IgD-negative memory B cell (primary cell): ENCODE results near the gene CNNM2. TPM values are rescaled to one million over a fixed set of nuclear protein-coding genes. Genes with fewer than 3 reads are reported as not detected.
A peak's percentile ranks its signal among the peaks of the same experiment; 100 is the strongest.

Experiments used
- H3K27ac Mint-ChIP-seq, 3 donors: one replicate each; pipeline ENCODE4 v1.8.0; 2020 to 2022; ENCODE audit warnings: mild to moderate bottlenecking in 3 of 3, mixed read lengths in 3 of 3, moderate library complexity in 1 of 3
- H3K27me3 Mint-ChIP-seq: one replicate; pipeline ENCODE4 v1.8.0; 2021; ENCODE audit warnings: mixed read lengths
- H3K36me3 Mint-ChIP-seq: one replicate; pipeline ENCODE4 v1.8.0; 2020; ENCODE audit warnings: mild to moderate bottlenecking, mixed read lengths
- H3K4me1 Mint-ChIP-seq, 3 donors: one replicate each; pipeline ENCODE4 v1.8.0; 2020 to 2022; ENCODE audit warnings: mixed read lengths in 3 of 3, mild to moderate bottlenecking in 1 of 3
- H3K4me3 Mint-ChIP-seq, 4 donors: one replicate each; pipeline ENCODE4 v1.8.0; 2020 to 2022; ENCODE audit warnings: mild to moderate bottlenecking in 4 of 4, mixed read lengths in 4 of 4, moderate library complexity in 3 of 4
- H3K9me3 Mint-ChIP-seq, 3 donors: one replicate each; pipeline ENCODE4 v1.8.0; 2020 to 2021; ENCODE audit warnings: mixed read lengths in 3 of 3, mild to moderate bottlenecking in 1 of 3
- polyA plus RNA-seq: library from polyadenylated mRNA; unstranded; fragments of 300-500 nt; fragmentation: Illumina TruSeq; gene quantifications from one replicate; pipeline ENCODE4 v1.2.3, GENCODE V29; 2021

Gene CNNM2
- 7.9 TPM for polyA plus RNA-seq

DNA sequence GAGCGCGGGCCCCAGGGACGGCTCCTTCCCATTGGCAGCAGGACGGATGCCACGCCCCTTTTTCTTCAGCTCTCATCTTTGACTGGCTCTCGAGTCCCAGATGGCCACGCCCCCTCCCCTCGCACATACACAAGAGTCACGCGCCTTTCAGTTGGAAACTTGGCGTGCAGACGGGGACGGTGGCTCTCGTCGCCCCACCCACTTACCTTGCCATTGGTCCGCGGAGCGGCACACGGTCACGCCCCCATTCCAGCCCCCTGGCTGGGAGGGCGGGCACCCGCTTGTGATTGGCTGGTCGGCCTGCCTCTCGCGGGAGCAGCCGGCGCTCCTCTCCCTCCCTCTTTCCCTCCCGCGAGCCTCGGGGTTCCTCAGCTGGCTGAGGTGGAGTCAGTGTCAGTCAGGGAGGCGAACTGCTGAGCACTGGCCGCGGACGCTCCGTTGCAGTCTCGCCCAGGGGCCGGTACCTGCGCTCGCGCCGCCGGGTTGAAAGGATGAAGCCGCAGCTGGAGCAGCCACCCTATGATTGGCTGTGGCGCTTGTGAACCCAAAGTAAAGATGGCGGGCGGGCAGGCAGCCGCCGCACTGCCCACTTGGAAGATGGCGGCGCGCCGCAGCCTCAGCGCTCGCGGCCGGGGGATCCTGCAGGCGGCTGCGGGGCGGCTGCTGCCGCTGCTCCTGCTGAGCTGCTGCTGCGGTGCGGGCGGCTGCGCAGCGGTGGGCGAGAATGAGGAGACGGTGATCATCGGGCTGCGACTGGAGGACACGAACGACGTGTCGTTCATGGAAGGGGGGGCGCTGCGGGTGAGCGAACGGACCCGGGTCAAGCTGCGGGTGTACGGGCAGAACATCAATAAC is at the start of gene CNNM2:
Gene CNNM2, plus strand, starts transcription at position 333 of the 855 bp plus-strand sequence. Its CDS starts 187 bp downstream, at position 520.
- Mint-ChIP-seq H3K9me3 (no peaks in the 10 kb centered on the region), H3K4me1 (peaks cover 26 to 37% (median 33%) of the 10 kb centered on the region in 3 donors), H3K36me3 (peaks cover 4% of the 10 kb centered on the region), H3K27me3 (peaks cover 14% of the 10 kb centered on the region), H3K27ac (peak within 1 kb of the TSS; percentile 79 to 98 (median 91)), H3K4me3 (peak within 1 kb of the TSS; percentile 97 to 99 (median 98))

DNA sequence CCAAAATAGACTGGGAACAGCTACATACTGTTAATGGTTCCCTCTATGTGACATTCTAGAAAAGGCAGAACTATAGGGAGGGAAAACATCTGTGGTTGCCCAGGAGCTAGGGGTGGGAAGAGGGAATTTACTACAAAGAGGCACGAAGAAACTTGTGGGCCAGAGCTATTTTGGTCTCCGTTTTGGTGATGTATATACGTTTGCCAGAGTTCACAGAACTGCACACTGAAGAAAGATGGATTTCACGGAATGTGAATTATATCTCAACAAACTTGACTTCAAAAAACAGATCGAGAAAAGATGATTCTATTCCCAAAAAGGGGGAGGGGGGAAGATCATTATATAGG is 49.2 kb upstream of the CNNM2 start:
- Mint-ChIP-seq H3K27me3 (peaks cover 12% of the 10 kb centered on the region), H3K4me1 (peaks cover 5% of the 10 kb centered on the region in 3 donors), H3K36me3 (peaks cover 7% of the 10 kb centered on the region), H3K4me3 (peak overlapping the region; percentile 4 to 74 (median 30)), H3K27ac (no peak overlapping the region), H3K9me3 (peaks cover 0 to 2% (median 0%) of the 10 kb centered on the region in 3 donors)

DNA sequence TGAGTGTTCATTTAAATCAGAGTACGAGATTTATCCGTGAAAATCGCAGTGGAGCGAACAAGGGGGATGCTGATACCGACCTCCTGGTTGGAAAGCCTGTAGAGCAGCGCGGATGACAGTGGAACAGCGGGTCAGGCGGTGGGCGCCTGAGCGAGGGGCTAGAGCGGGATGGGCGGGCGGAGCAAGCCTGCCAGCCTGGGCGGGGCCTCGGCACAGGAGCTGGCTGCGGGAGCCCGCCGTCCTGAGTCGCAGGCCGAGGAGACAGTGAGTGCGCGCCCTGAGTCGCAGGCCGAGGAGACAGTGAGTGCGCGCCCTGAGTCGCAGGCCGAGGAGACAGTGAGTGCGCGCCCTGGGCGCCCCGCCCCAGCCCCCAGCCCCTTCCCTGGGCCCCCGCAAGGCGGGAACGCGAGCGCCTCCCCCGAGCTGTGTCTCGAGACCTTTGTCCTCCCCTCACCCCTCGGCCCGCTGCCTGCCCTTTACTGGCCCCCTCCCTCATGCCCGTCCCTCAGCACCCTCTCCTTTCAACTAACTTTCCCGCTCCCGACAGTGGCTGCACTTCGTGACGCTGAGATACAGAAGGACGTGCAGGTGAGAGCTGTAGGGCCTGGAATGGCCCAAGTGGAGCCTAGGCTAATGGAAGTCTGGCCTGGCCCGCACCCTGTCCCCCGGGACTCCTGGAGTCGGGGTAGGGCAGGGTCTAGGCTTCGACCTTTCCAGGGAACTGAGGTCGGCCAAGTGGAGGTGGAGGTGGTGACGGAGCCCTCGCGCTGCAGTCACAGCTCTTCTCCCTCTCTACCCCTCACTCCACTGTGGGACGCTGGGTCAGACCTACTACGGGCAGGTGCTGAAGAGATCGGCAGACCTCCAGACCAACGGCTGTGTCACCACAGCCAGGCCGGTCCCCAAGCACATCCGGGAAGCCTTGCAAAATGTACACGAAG is 48.6 kb upstream of the CNNM2 start, which contains the start of gene AS3MT:
Gene AS3MT, plus strand, starts transcription at position 213 of the 941 bp plus-strand sequence. Its CDS starts 123 bp downstream, at position 336.
- H3K4me1 Mint-ChIP-seq, result peaks cover 5% of the 10 kb centered on the region in 3 donors
- peak within 1 kb of the TSS in 1 of 3 donors; percentile 31 for H3K27ac Mint-ChIP-seq
- H3K36me3 Mint-ChIP-seq, result peaks cover 7% of the 10 kb centered on the region
- peak within 1 kb of the TSS; percentile 4 to 74 (median 30) for H3K4me3 Mint-ChIP-seq
- H3K27me3 Mint-ChIP-seq, result peaks cover 12% of the 10 kb centered on the region
- H3K9me3 Mint-ChIP-seq, result peaks cover 0 to 2% (median 0%) of the 10 kb centered on the region in 3 donors

DNA sequence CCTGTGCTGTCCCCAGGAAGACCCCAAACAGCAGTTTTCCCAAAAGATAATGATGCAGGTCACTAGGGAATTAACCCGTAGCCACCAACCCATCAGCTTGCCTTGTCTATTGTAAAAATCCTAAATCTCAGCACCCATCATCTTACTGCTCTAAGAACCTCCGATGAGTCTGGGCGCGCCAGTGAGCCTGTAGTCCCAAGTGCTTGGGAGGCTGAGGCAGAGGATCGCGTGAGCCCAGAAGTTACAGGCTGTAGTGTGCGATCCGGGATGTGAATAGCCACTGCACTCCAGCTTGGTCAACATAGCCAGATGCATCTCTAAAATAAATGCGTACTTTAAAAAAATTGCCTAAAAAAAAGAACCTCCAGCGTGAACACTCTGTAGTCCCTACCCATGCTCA is 47.9 kb upstream of the CNNM2 start:
- H3K9me3 Mint-ChIP-seq, result peaks cover 0 to 2% (median 0%) of the 10 kb centered on the region in 3 donors
- peak overlapping the region in 1 of 3 donors; percentile 40 for H3K27ac Mint-ChIP-seq
- peak overlapping the region in 1 of 4 donors; percentile 72 for H3K4me3 Mint-ChIP-seq
- peaks cover 7% of the 10 kb centered on the region for H3K36me3 Mint-ChIP-seq
- peaks cover 12% of the 10 kb centered on the region for H3K27me3 Mint-ChIP-seq
- peaks cover 5% of the 10 kb centered on the region in 3 donors for H3K4me1 Mint-ChIP-seq

DNA sequence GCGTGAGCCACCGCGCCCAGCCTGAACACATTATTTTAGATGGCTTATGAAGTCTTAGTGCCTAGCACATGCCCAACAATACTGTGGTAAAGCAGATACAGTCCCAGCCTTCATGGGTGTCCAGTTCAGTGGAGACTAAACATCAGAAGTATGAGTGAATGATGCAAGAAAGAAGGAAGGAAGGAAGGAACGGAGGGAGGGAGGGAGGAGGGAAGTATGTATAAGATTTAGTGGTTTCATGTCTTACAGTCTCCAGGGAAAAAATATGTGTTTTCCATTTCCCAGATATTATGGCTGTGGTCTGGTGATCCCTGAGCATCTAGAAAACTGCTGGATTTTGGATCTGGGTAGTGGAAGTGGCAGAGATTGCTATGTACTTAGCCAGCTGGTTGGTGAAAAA is 45.9 kb upstream of the CNNM2 start:
- H3K9me3 Mint-ChIP-seq, result peaks cover 0 to 2% (median 0%) of the 10 kb centered on the region in 3 donors
- H3K4me3 Mint-ChIP-seq, result no peak overlapping the region
- H3K4me1 Mint-ChIP-seq, result peaks cover 5% of the 10 kb centered on the region in 3 donors
- H3K27me3 Mint-ChIP-seq, result peaks cover 12% of the 10 kb centered on the region
- no peak overlapping the region for H3K27ac Mint-ChIP-seq
- peaks cover 9% of the 10 kb centered on the region for H3K36me3 Mint-ChIP-seq

DNA sequence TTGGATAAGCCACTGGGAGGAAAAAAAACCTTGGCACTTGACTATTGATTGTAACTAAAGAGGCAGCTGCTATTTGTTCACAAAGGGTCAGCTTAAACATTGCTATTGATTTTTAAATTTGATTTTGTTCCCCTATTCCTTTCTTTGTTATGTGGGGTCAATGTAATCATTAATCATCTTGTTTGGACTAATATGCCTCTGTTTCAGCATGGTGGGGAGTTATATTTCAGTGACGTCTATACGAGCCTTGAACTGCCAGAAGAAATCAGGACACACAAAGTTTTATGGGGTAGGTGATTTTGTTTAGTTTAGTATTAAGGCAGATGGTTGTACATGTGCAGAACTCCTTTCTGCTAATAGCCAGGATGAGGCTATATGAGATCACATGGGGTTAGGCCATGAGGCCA is 41.3 kb upstream of the CNNM2 start:
- Mint-ChIP-seq H3K4me3 (no peak overlapping the region), H3K4me1 (no peaks in the 10 kb centered on the region), H3K36me3 (peaks cover 6% of the 10 kb centered on the region), H3K27ac (no peak overlapping the region), H3K9me3 (no peaks in the 10 kb centered on the region), H3K27me3 (no peaks in the 10 kb centered on the region)

DNA sequence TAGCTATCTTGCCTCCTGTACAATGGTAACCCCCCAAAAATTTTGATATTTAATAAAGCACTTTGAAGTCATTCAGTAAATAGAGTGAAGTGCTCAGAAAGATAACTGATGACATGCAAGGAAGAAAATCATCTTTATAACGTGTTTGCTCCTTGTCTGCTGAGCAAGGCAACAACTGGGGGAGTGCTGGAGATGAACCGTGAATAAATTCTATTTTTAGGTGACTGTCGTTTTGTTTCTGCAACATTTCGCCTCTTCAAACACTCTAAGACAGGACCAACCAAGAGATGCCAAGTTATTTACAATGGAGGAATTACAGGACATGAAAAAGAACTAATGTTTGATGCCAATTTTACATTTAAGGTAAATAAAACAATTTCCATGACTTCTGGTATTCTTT is 39.5 kb upstream of the CNNM2 start:
- Mint-ChIP-seq H3K4me1 (no peaks in the 10 kb centered on the region), H3K9me3 (no peaks in the 10 kb centered on the region), H3K27ac (no peak overlapping the region), H3K27me3 (no peaks in the 10 kb centered on the region), H3K36me3 (peaks cover 6% of the 10 kb centered on the region), H3K4me3 (no peak overlapping the region)

DNA sequence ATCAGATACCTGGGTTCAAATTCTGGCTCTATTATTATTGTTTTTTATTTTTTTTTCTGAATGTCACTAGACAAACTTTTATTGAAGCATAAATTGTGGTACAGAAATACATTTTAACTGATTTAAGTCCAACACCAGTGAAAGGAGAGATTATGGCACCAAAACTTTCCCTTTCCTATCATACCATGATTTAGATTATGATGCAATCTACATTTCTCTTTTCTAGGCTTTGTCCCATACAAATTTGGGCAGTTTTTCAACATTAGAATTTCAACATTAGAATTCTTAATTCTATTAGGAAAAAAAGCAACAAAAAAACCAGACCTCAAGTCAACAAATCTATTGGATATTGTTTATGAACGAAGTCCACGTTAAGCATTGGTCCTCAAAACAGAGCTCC is 37.8 kb upstream of the CNNM2 start:
- Mint-ChIP-seq H3K4me1 (no peaks in the 10 kb centered on the region), H3K27me3 (no peaks in the 10 kb centered on the region), H3K4me3 (no peak overlapping the region), H3K36me3 (peaks cover 6% of the 10 kb centered on the region), H3K27ac (no peak overlapping the region), H3K9me3 (no peaks in the 10 kb centered on the region)

DNA sequence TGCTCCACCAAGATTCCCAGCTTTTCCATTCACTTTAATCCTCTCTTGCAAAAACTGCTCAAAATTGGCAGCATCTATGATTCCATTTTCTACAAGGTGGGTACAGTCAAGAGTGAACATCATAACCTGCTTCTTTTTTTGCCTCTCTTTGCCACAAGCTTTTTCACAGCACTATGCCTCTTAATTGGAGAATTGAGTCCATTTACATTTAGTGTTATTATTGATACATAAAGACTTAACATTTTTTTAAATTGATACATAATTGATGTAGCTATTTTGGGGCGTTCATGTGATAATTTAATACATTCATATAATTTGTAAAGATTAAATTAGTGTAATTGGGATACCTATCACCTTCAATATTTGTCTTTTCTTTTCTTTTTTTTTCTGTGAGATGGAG is 30.0 kb upstream of the CNNM2 start:
- Mint-ChIP-seq H3K36me3 (peaks cover 11% of the 10 kb centered on the region), H3K4me1 (no peaks in the 10 kb centered on the region), H3K27ac (no peak overlapping the region), H3K4me3 (no peak overlapping the region), H3K9me3 (peaks cover 0 to 2% (median 0%) of the 10 kb centered on the region in 3 donors), H3K27me3 (no peaks in the 10 kb centered on the region)

DNA sequence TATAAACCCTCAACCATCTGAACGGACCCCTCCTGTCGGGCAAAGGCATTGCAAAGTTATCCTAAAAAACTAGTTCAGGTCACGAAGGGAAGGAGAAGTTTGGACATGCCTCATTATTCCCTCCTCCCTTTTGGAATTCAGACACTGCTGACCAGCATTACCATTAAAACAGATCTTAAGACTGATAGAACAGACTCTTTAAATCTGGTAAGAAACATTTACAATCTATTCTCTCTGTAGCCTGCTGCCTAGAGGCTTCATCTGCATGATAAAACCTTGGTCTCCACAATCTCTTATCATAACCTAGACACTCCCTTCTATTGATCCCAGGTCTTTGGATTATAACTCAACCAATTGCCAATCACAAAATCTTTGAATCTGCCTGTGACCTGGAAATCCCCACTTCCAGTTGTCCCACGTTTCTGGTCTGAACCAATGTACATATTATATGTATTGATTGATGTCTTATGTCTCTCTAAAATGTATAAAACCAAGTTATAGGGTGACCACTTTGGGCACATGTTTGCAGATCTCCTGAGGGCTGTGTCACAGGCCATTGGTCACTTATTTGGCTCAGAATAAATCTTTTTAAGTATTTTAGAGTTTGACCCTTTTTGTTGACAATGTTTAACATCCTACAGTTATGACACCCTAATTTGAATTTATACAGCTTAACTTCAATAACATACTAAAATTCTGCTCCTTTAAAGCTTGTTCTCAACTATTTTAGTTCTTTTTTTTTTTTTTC is 23.5 kb upstream of the CNNM2 start:
- Mint-ChIP-seq H3K9me3 (no peaks in the 10 kb centered on the region), H3K36me3 (peaks cover 2% of the 10 kb centered on the region), H3K27me3 (no peaks in the 10 kb centered on the region), H3K4me3 (no peak overlapping the region), H3K27ac (no peak overlapping the region), H3K4me1 (no peaks in the 10 kb centered on the region)

DNA sequence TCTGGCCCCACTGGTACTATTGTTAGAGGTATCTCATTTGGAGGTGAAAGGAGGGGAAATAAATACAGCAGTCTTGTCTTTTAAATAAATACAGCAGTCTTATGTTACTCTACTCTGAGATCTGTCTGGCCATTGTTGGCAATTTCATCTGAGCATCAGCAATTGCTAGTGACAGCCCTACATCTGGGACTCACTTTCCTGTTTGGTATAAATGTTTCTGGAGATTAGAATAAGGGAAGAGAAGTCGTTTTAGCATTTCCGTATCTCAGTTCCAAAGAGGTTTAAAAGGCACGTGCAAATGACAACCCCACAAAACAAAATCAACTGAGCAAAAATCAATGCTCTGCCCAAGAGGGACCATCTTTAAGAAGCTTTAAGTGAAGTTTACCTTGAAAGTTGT is 18.1 kb upstream of the CNNM2 start:
- no peaks in the 10 kb centered on the region for H3K27me3 Mint-ChIP-seq
- H3K9me3 Mint-ChIP-seq, result no peaks in the 10 kb centered on the region
- no peaks in the 10 kb centered on the region for H3K4me1 Mint-ChIP-seq
- H3K4me3 Mint-ChIP-seq, result no peak overlapping the region
- H3K27ac Mint-ChIP-seq, result peak overlapping the region in 1 of 3 donors; percentile 81
- peaks cover 3% of the 10 kb centered on the region for H3K36me3 Mint-ChIP-seq

DNA sequence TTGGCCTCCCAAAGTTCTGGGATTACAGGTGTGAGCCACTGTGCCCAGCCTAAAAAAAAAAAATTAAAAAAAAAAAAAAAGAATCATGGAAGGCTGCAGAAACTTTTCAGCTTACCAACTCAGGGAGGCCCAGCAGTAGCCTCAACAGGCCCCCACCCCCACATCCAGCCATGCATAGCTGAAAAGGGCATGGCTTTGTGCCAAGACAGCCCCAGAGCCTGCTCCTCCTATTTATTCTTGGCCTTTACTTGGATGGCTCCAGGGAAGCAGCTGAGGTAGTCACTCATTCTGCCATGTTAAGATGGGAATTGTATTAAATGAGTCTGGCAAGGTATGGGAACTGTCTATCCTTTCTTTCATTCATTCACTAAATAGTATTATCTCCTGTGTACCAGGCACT is 13.7 kb upstream of the CNNM2 start:
- Mint-ChIP-seq H3K4me1 (no peaks in the 10 kb centered on the region), H3K36me3 (peaks cover 3% of the 10 kb centered on the region), H3K4me3 (no peak overlapping the region), H3K27me3 (no peaks in the 10 kb centered on the region), H3K27ac (no peak overlapping the region), H3K9me3 (no peaks in the 10 kb centered on the region)

DNA sequence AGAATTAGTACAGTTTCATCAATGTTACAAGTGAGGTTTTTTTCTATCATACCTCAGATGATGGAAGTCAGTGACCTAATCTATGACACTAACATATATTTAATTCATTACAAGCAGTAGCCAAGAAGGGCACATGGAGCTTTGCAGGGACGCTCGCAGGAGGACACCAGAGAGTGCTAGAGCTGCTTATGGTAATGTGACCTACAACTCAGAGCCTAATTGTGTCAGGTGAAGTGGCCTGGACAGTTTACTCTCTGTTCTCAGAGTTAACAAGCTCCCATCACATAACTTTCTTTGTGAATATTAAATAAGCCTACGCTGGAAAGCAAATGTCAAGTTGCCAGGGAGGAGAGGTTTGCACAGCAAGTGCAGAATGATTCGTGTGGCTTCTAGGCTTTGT is 11.6 kb upstream of the CNNM2 start:
- no peak overlapping the region for H3K4me3 Mint-ChIP-seq
- no peaks in the 10 kb centered on the region for H3K36me3 Mint-ChIP-seq
- H3K9me3 Mint-ChIP-seq, result no peaks in the 10 kb centered on the region
- H3K27me3 Mint-ChIP-seq, result no peaks in the 10 kb centered on the region
- peak overlapping the region in 1 of 3 donors; percentile 33 for H3K27ac Mint-ChIP-seq
- H3K4me1 Mint-ChIP-seq, result no peaks in the 10 kb centered on the region

DNA sequence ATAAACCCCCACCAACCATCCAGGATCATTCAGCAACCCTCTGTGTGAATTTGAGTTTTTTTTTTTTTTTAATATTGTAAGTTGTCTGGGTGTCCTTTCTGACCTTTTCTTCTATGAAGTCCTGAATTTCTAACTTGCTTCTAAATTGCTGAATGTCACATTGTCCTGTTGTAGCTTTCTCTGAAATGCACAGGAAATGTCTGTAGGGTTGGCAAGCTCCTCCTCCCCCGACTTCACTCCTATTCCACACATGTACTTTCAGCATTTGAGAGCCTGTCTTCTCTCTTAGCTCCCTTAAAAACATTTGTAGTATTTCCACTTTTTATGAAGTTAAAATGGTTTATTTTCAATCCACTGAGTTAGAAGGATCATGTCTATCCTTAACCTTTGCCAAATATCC is 3.3 kb upstream of the CNNM2 start:
- H3K27me3 Mint-ChIP-seq, result peaks cover 17% of the 10 kb centered on the region
- no peak overlapping the region for H3K4me3 Mint-ChIP-seq
- no peaks in the 10 kb centered on the region for H3K36me3 Mint-ChIP-seq
- H3K27ac Mint-ChIP-seq, result no peak overlapping the region
- peaks cover 8 to 9% (median 9%) of the 10 kb centered on the region in 3 donors for H3K4me1 Mint-ChIP-seq
- H3K9me3 Mint-ChIP-seq, result no peaks in the 10 kb centered on the region
